PC-3 (cell line): ENCODE data around the gene ZNF335. TPM values are rescaled to one million over a fixed set of nuclear protein-coding genes. Genes with fewer than 3 reads are reported as not detected.

Source experiments
- ATAC-seq: fragments of 200-7000 bp; cut with Tn5 transposase; 2 replicates; pipeline ENCODE4 v1.9.1; 2020; ENCODE audit warnings: mild to moderate bottlenecking, moderate library complexity
- BruUV-seq: library from RNA; stranded (reverse); fragments of 400-500 nt; replicated peaks from 2 replicates; lab custom pipeline; 2021; lab: Mats Ljungman, UMichigan
- CTCF ChIA-PET: fragments of 300-600 bp; sonication (Branson Sonifier 250); formaldehyde crosslinking; loops from one replicate; lab custom pipeline; 2022; ENCODE audit warnings: antibody characterized with exemption; lab: Charles Lee
- POLR2A ChIA-PET: fragments of 300-600 bp; sonication (Branson Sonifier 250); formaldehyde crosslinking; loops from one replicate; lab custom pipeline; 2022; ENCODE audit warnings: antibody characterized with exemption; ENCODE audit not compliant: unreplicated experiment; lab: Charles Lee
- DNase-seq: peaks from one replicate; pipeline ENCODE4 v3.0.0-alpha.2; 2015
- H2AFZ ChIP-seq: fragments of 300-600 bp; sonication (generic); 2 replicates; pipeline ENCODE4 v1.6.0; 2016; ENCODE audit warnings: antibody characterized with exemption, low read length
- H3F3A ChIP-seq: fragments of 300-600 bp; sonication (generic); one replicate; pipeline ENCODE4 v1.6.0; 2017; ENCODE audit warnings: antibody characterized with exemption, low read length, control low read depth, mild to moderate bottlenecking; ENCODE audit not compliant: unreplicated experiment
- H3K27ac ChIP-seq: fragments of 300-600 bp; sonication (generic); 2 replicates; pipeline ENCODE4 v1.5.1; 2016; ENCODE audit warnings: mild to moderate bottlenecking, low read length
- H3K27me3 ChIP-seq: fragments of 300-600 bp; sonication (generic); 2 replicates; pipeline ENCODE4 v1.6.1; 2016; ENCODE audit warnings: low read length, mixed read lengths
- H3K36me3 ChIP-seq: fragments of 300-600 bp; sonication (generic); 2 replicates; pipeline ENCODE4 v1.6.1; 2016; ENCODE audit warnings: low read depth, mixed run types, low read length, mixed read lengths
- H3K4me1 ChIP-seq: fragments of 300-600 bp; sonication (generic); 2 replicates; pipeline ENCODE4 v1.5.1; 2016; ENCODE audit warnings: low read length; ENCODE audit not compliant: insufficient read depth
- H3K4me2 ChIP-seq: fragments of 300-600 bp; sonication (generic); 2 replicates; pipeline ENCODE4 v1.6.0; 2016; ENCODE audit warnings: low read length
- H3K4me3 ChIP-seq: fragments of 300-600 bp; sonication (generic); 2 replicates; pipeline ENCODE4 v1.5.1; 2016; ENCODE audit warnings: mild to moderate bottlenecking, low read length, mixed read lengths
- H3K79me2 ChIP-seq: fragments of 300-600 bp; sonication (generic); 2 replicates; pipeline ENCODE4 v1.6.1; 2017; ENCODE audit warnings: low read length, mixed read lengths
- H3K9ac ChIP-seq: fragments of 300-600 bp; sonication (generic); 2 replicates; pipeline ENCODE4 v1.6.0; 2016; ENCODE audit warnings: mild to moderate bottlenecking, low read length
- H3K9me2 ChIP-seq: fragments of 300-600 bp; sonication (generic); replicated peaks from 2 replicates; pipeline ENCODE4 v1.6.1; 2016; ENCODE audit warnings: mixed run types, low read length, mixed read lengths
- H3K9me3 ChIP-seq: fragments of 300-600 bp; sonication (generic); 2 replicates; pipeline ENCODE4 v1.6.1; 2016; ENCODE audit warnings: low read length, mixed read lengths
- H4K20me1 ChIP-seq: fragments of 300-600 bp; sonication (generic); 2 replicates; pipeline ENCODE4 v1.6.1; 2016; ENCODE audit warnings: low read length, mixed read lengths
- CTCF ChIP-seq: fragments of 300-600 bp; sonication (generic); conservative IDR thresholded peaks from 2 replicates; pipeline ENCODE4 v1.5.1; 2017; ENCODE audit warnings: antibody characterized with exemption, low read depth, mild to moderate bottlenecking, low read length
- EZH2 ChIP-seq: fragments of 300-600 bp; sonication (generic); IDR thresholded peaks from one replicate; pipeline ENCODE4 v1.6.1; 2017; ENCODE audit warnings: antibody characterized with exemption, mild to moderate bottlenecking, low read length; ENCODE audit not compliant: unreplicated experiment
- EZH2phosphoT487 ChIP-seq: fragments of 300-600 bp; sonication (generic); IDR thresholded peaks from 2 replicates; pipeline ENCODE4 v1.6.1; 2018; ENCODE audit warnings: mild to moderate bottlenecking, antibody characterized with exemption, low read length, borderline replicate concordance
- intact Hi-C: fragments of 100-400 bp; cut with micrococcal nuclease; formaldehyde crosslinking; loops from 2 replicates; pipeline ENCODE4 v1.9.0; 2023
- total RNA-seq: library from RNA; depleted of rRNA; stranded (reverse); fragments of >200 nt; gene quantifications from 2 replicates; pipeline ENCODE4 v1.2.3, GENCODE V29; 2014

Gene ZNF335
- total RNA-seq, 1 experiment from 2014 or later = 36.9 TPM

- Histone ChIP-seq H3K27me3 (no peaks in the 10 kb centered on the region), H3K9me3 (no peaks in the 10 kb centered on the region), H3K4me2 (no peak overlapping the region), H3K9me2 (no peaks in the 10 kb centered on the region), H3K9ac (no peak overlapping the region), H3K4me1 (peaks cover 9% of the 10 kb centered on the region; the same call in 1 of the 2 replicates), H3K79me2 (no peaks in the 10 kb centered on the region), H3K36me3 (no peaks in the 10 kb centered on the region), H3K27ac (no peak overlapping the region), H3F3A (no peaks in the 10 kb centered on the region), H4K20me1 (no peaks in the 10 kb centered on the region), H3K4me3 (no peak overlapping the region), H2AFZ (no peak overlapping the region)
- ChIA-PET CTCF (no interaction called here), POLR2A (no interaction called here)
- BruUV-seq = no TSS peak
- no peak for ATAC-seq
- intact Hi-C loops = no loop called here
- DNase-seq = no peak
- TF ChIP-seq EZH2phosphoT487 (no peak), CTCF (no peak)
Observed at GRCh38 chr20:46018611-46019010, 46.6 kb upstream of the ZNF335 start.

- no peak for DNase-seq
- ChIA-PET CTCF (no interaction called here), POLR2A (no interaction called here)
- no peak for ATAC-seq
- no peaks in the 10 kb centered on the region for H3K79me2 ChIP-seq
- no peaks in the 10 kb centered on the region for H3K9me2 ChIP-seq
- H3K27me3 ChIP-seq = no peaks in the 10 kb centered on the region
- H3K36me3 ChIP-seq = no peaks in the 10 kb centered on the region
- H2AFZ ChIP-seq = no peak overlapping the region
- no peaks in the 10 kb centered on the region for H4K20me1 ChIP-seq
- H3K4me2 ChIP-seq = no peak overlapping the region
- H3F3A ChIP-seq = no peaks in the 10 kb centered on the region
- no peak overlapping the region for H3K9ac ChIP-seq
- no TSS peak for BruUV-seq
- H3K9me3 ChIP-seq = no peaks in the 10 kb centered on the region
- H3K4me3 ChIP-seq = no peak overlapping the region
- H3K27ac ChIP-seq = no peak overlapping the region
- peaks cover 10% of the 10 kb centered on the region; the same call in 1 of the 2 replicates for H3K4me1 ChIP-seq
- intact Hi-C loops = no loop called here
- no peak for TF ChIP-seq EZH2
- no peak for TF ChIP-seq CTCF
- TF ChIP-seq EZH2phosphoT487 = no peak
Observed at GRCh38 chr20:46018112-46018511, 46.1 kb upstream of the ZNF335 start.

- no TSS peak for BruUV-seq
- Histone ChIP-seq H3K9ac (no peak overlapping the region), H2AFZ (no peak overlapping the region), H3F3A (no peaks in the 10 kb centered on the region), H3K9me3 (no peaks in the 10 kb centered on the region), H3K36me3 (no peaks in the 10 kb centered on the region), H3K9me2 (no peaks in the 10 kb centered on the region), H3K4me2 (no peak overlapping the region), H3K4me3 (no peak overlapping the region), H3K79me2 (no peaks in the 10 kb centered on the region), H3K4me1 (peaks cover 6% of the 10 kb centered on the region; the same call in 1 of the 2 replicates), H3K27me3 (no peaks in the 10 kb centered on the region), H4K20me1 (no peaks in the 10 kb centered on the region), H3K27ac (no peak overlapping the region)
- ChIA-PET CTCF (no interaction called here), POLR2A (no interaction called here)
- intact Hi-C loops = no loop called here
- TF ChIP-seq EZH2 (no peak), EZH2phosphoT487 (no peak), CTCF (no peak)
- DNase-seq = no peak
- no peak for ATAC-seq
Observed at GRCh38 chr20:46017272-46017671, 45.3 kb upstream of the ZNF335 start.
